Measurements from ENCODE around the gene COPE.

- TF ChIP-seq CTCF (IDR thresholded peaks at IDR 0.05) (no peak), EZH2 (IDR thresholded peaks at IDR 0.05) (no peak)
Observed at GRCh38 chr19:18858906-18859646, 60.1 kb downstream of the COPE start.

Data from neural progenitor cell (in vitro differentiated cells).